ENCODE results near the gene NFATC2. TPM values are rescaled to one million over a fixed set of nuclear protein-coding genes. Genes with fewer than 3 reads are reported as not detected.

NFATC2 gene
- total RNA-seq, 2 experiments from 2014 or later: 35.8 to 36.5 TPM

GRCh38 chr20:51361258-51361657, 181.3 kb downstream of the NFATC2 start:
- DNase-seq: no peak
- Mint-ChIP-seq H3K27ac (no peak overlapping the region), H3K36me3 (peaks cover 2% of the 10 kb centered on the region), H3K9me3 (peaks cover 10% of the 10 kb centered on the region), H3K4me1 (ENCODE audit: low read depth) (peaks cover 3% of the 10 kb centered on the region), H3K27me3 (no peaks in the 10 kb centered on the region), H3K4me3 (no peak overlapping the region)
- CTCF ChIA-PET: no interaction called here
- POLR2A ChIA-PET: no interaction called here
- intact Hi-C loops (cut with micrococcal nuclease): no loop called here

- H3K9me3 Mint-ChIP-seq: peaks cover 10% of the 10 kb centered on the region
- no peak overlapping the region for H3K4me3 Mint-ChIP-seq
- H3K4me1 Mint-ChIP-seq (ENCODE audit: low read depth): peaks cover 3% of the 10 kb centered on the region
- no peaks in the 10 kb centered on the region for H3K27me3 Mint-ChIP-seq
- H3K36me3 Mint-ChIP-seq: peaks cover 2% of the 10 kb centered on the region
- intact Hi-C loops (cut with micrococcal nuclease): no loop called here
- ChIA-PET CTCF (interaction anchor here (0.7 to 0.9 kb wide), 2 partner anchors 259 to 373 kb away, joined by 3 read pairs; no protein-coding TSS in a partner anchor), POLR2A (no interaction called here)
- no peak for DNase-seq
- H3K27ac Mint-ChIP-seq: no peak overlapping the region
Measured at GRCh38 chr20:51360451-51361201, 181.9 kb downstream of the NFATC2 start.

- no peaks in the 10 kb centered on the region for H3K27me3 Mint-ChIP-seq
- H3K4me1 Mint-ChIP-seq (ENCODE audit: low read depth): peaks cover 6% of the 10 kb centered on the region
- CTCF ChIA-PET: interaction anchor here (0.7 to 0.9 kb wide), 2 partner anchors 260 to 372 kb away, joined by 3 read pairs; no protein-coding TSS in a partner anchor
- H3K27ac Mint-ChIP-seq: no peak overlapping the region
- peaks cover 10% of the 10 kb centered on the region for H3K9me3 Mint-ChIP-seq
- POLR2A ChIA-PET: no interaction called here
- intact Hi-C loops (cut with micrococcal nuclease): no loop called here
- H3K4me3 Mint-ChIP-seq: no peak overlapping the region
- peaks cover 2% of the 10 kb centered on the region for H3K36me3 Mint-ChIP-seq
- DNase-seq: no peak
Measured at GRCh38 chr20:51359947-51360346, 182.6 kb downstream of the NFATC2 start.

GRCh38 chr20:51359401-51359800, 183.1 kb downstream of the NFATC2 start:
- no peak for DNase-seq
- ChIA-PET POLR2A (no interaction called here), CTCF (no interaction called here)
- Mint-ChIP-seq H3K27me3 (no peaks in the 10 kb centered on the region), H3K4me1 (ENCODE audit: low read depth) (peaks cover 6% of the 10 kb centered on the region), H3K36me3 (peaks cover 2% of the 10 kb centered on the region), H3K27ac (no peak overlapping the region), H3K4me3 (no peak overlapping the region), H3K9me3 (peaks cover 10% of the 10 kb centered on the region)
- intact Hi-C loops (cut with micrococcal nuclease): no loop called here

- no peak overlapping the region for H3K27ac Mint-ChIP-seq
- intact Hi-C loops (cut with micrococcal nuclease): no loop called here
- DNase-seq: no peak
- ChIA-PET POLR2A (no interaction called here), CTCF (no interaction called here)
- H3K36me3 Mint-ChIP-seq: no peaks in the 10 kb centered on the region
- H3K4me3 Mint-ChIP-seq: no peak overlapping the region
- no peaks in the 10 kb centered on the region for H3K27me3 Mint-ChIP-seq
- H3K9me3 Mint-ChIP-seq: peaks cover under 1% of the 10 kb centered on the region
- peaks cover 2% of the 10 kb centered on the region for H3K4me1 Mint-ChIP-seq (ENCODE audit: low read depth)
Measured at GRCh38 chr20:51358032-51358724, 184.3 kb downstream of the NFATC2 start.

- CTCF ChIA-PET: no interaction called here
- no peaks in the 10 kb centered on the region for H3K36me3 Mint-ChIP-seq
- H3K4me1 Mint-ChIP-seq (ENCODE audit: low read depth): peaks cover 2% of the 10 kb centered on the region
- H3K27ac Mint-ChIP-seq: no peak overlapping the region
- DNase-seq: no peak
- no peak overlapping the region for H3K4me3 Mint-ChIP-seq
- no peaks in the 10 kb centered on the region for H3K27me3 Mint-ChIP-seq
- H3K9me3 Mint-ChIP-seq: no peaks in the 10 kb centered on the region
- intact Hi-C loops (cut with micrococcal nuclease): no loop called here
- POLR2A ChIA-PET: no interaction called here
Measured at GRCh38 chr20:51357543-51357942, 185.0 kb downstream of the NFATC2 start.

- Mint-ChIP-seq H3K4me3 (no peak overlapping the region), H3K9me3 (no peaks in the 10 kb centered on the region), H3K27me3 (no peaks in the 10 kb centered on the region), H3K4me1 (ENCODE audit: low read depth) (peaks cover 2% of the 10 kb centered on the region), H3K27ac (no peak overlapping the region), H3K36me3 (no peaks in the 10 kb centered on the region)
- intact Hi-C loops (cut with micrococcal nuclease): no loop called here
- POLR2A ChIA-PET: no interaction called here
- CTCF ChIA-PET: interaction anchor here (0.6 to 0.7 kb wide), 2 partner anchors 58 to 241 kb away, joined by 3 to 4 read pairs; no protein-coding TSS in a partner anchor
- no peak for DNase-seq
Measured at GRCh38 chr20:51356871-51357270, 185.6 kb downstream of the NFATC2 start.

- Mint-ChIP-seq H3K4me1 (ENCODE audit: low read depth) (peaks cover 2% of the 10 kb centered on the region), H3K36me3 (no peaks in the 10 kb centered on the region), H3K27ac (no peak overlapping the region), H3K4me3 (no peak overlapping the region), H3K9me3 (no peaks in the 10 kb centered on the region), H3K27me3 (no peaks in the 10 kb centered on the region)
- DNase-seq: peak; percentile 39
- ChIA-PET CTCF (interaction anchor here (1.0 to 1.5 kb wide), 4 partner anchors 28 to 560 kb away, joined by 3 to 4 read pairs (median 3); partner anchors contain the start of gene BCAS4), POLR2A (no interaction called here)
- intact Hi-C loops (cut with micrococcal nuclease): no loop called here
Measured at GRCh38 chr20:51354769-51355319, 187.7 kb downstream of the NFATC2 start.

GRCh38 chr20:51354191-51354768, 188.2 kb downstream of the NFATC2 start:
- intact Hi-C loops (cut with micrococcal nuclease): no loop called here
- Mint-ChIP-seq H3K27ac (no peak overlapping the region), H3K27me3 (no peaks in the 10 kb centered on the region), H3K36me3 (no peaks in the 10 kb centered on the region), H3K9me3 (no peaks in the 10 kb centered on the region), H3K4me1 (ENCODE audit: low read depth) (peaks cover 2% of the 10 kb centered on the region), H3K4me3 (no peak overlapping the region)
- CTCF ChIA-PET: interaction anchor here (1.0 to 1.5 kb wide), 3 partner anchors 28 to 560 kb away, joined by 3 read pairs; partner anchors contain the start of gene BCAS4
- DNase-seq: no peak
- POLR2A ChIA-PET: no interaction called here

- no peaks in the 10 kb centered on the region for H3K9me3 Mint-ChIP-seq
- no peak for DNase-seq
- ChIA-PET CTCF (interaction anchor here (1.5 kb wide), 1 partner anchor 366 kb away, joined by 3 read pairs; no protein-coding TSS in a partner anchor), POLR2A (no interaction called here)
- H3K27me3 Mint-ChIP-seq: no peaks in the 10 kb centered on the region
- H3K36me3 Mint-ChIP-seq: no peaks in the 10 kb centered on the region
- no peak overlapping the region for H3K27ac Mint-ChIP-seq
- intact Hi-C loops (cut with micrococcal nuclease): no loop called here
- H3K4me3 Mint-ChIP-seq: no peak overlapping the region
- peaks cover 2% of the 10 kb centered on the region for H3K4me1 Mint-ChIP-seq (ENCODE audit: low read depth)
Measured at GRCh38 chr20:51353491-51353890, 189.0 kb downstream of the NFATC2 start.

GRCh38 chr20:51352791-51353190, 189.7 kb downstream of the NFATC2 start:
- no peak overlapping the region for H3K27ac Mint-ChIP-seq
- DNase-seq: no peak
- no peaks in the 10 kb centered on the region for H3K9me3 Mint-ChIP-seq
- H3K4me3 Mint-ChIP-seq: no peak overlapping the region
- CTCF ChIA-PET: no interaction called here
- POLR2A ChIA-PET: no interaction called here
- no peaks in the 10 kb centered on the region for H3K27me3 Mint-ChIP-seq
- intact Hi-C loops (cut with micrococcal nuclease): no loop called here
- peaks cover 2% of the 10 kb centered on the region for H3K4me1 Mint-ChIP-seq (ENCODE audit: low read depth)
- H3K36me3 Mint-ChIP-seq: no peaks in the 10 kb centered on the region

GRCh38 chr20:51350941-51351631, 191.4 kb downstream of the NFATC2 start:
- ChIA-PET CTCF (interaction anchor here (0.6 kb wide), 2 partner anchors 198 to 293 kb away, joined by 3 to 4 read pairs; no protein-coding TSS in a partner anchor), POLR2A (no interaction called here)
- Mint-ChIP-seq H3K27ac (no peak overlapping the region), H3K27me3 (no peaks in the 10 kb centered on the region), H3K9me3 (no peaks in the 10 kb centered on the region), H3K4me3 (no peak overlapping the region), H3K4me1 (ENCODE audit: low read depth) (peaks cover 2% of the 10 kb centered on the region), H3K36me3 (no peaks in the 10 kb centered on the region)
- DNase-seq: no peak
- intact Hi-C loops (cut with micrococcal nuclease): no loop called here

Data from activated CD4-positive, alpha-beta memory T cell treated with anti-CD3 and anti-CD28 coated beads for 36 hours (primary cell).